SJCRH30 (cell line): ENCODE data around the gene TTL. TPM values are rescaled to one million over a fixed set of nuclear protein-coding genes. Genes with fewer than 3 reads are reported as not detected.
"Not testable (repeated sequence)": the region's sequence is repeated elsewhere in the genome, so short reads cannot be mapped to it uniquely, and the experiment has no call there.

Source experiments
- DNase-seq, 2 experiments: peaks; one replicate each; pipeline ENCODE4 v3.0.0-alpha.2; 2015 to 2020
- H3K27ac ChIP-seq: fragments of 250-450 bp; sonication (Bioruptor Pico); 2 replicates; pipeline ENCODE4 v1.5.1; 2020; ENCODE audit warnings: mild to moderate bottlenecking, moderate library complexity
- H3K27me3 ChIP-seq: fragments of 250-450 bp; sonication (Bioruptor Pico); 2 replicates; pipeline ENCODE4 v1.5.1; 2020; ENCODE audit warnings: mild to moderate bottlenecking, moderate library complexity
- H3K36me3 ChIP-seq: fragments of 250-450 bp; sonication (Bioruptor Pico); 2 replicates; pipeline ENCODE4 v1.5.1; 2020; ENCODE audit warnings: mild to moderate bottlenecking, moderate library complexity
- H3K4me1 ChIP-seq: fragments of 250-450 bp; sonication (Bioruptor Pico); 2 replicates; pipeline ENCODE4 v1.5.1; 2020; ENCODE audit warnings: mild to moderate bottlenecking, moderate library complexity
- H3K4me3 ChIP-seq: fragments of 250-450 bp; sonication (Bioruptor Pico); 2 replicates; pipeline ENCODE4 v1.5.1; 2020; ENCODE audit warnings: mild to moderate bottlenecking, moderate library complexity
- H3K9me3 ChIP-seq: fragments of 250-450 bp; sonication (Bioruptor Pico); replicated peaks from 2 replicates; pipeline ENCODE4 v1.5.1; 2020; ENCODE audit warnings: mild to moderate bottlenecking, moderate library complexity
- total RNA-seq: library from RNA; depleted of rRNA; stranded (reverse); fragments of >200 nt; shearing (Covaris generic); gene quantifications from 2 replicates; pipeline ENCODE4 v1.2.3, GENCODE V29; 2014; rRNA removed

TTL gene
- 78.4 and 81.6 TPM in 2 replicates for total RNA-seq

DNA sequence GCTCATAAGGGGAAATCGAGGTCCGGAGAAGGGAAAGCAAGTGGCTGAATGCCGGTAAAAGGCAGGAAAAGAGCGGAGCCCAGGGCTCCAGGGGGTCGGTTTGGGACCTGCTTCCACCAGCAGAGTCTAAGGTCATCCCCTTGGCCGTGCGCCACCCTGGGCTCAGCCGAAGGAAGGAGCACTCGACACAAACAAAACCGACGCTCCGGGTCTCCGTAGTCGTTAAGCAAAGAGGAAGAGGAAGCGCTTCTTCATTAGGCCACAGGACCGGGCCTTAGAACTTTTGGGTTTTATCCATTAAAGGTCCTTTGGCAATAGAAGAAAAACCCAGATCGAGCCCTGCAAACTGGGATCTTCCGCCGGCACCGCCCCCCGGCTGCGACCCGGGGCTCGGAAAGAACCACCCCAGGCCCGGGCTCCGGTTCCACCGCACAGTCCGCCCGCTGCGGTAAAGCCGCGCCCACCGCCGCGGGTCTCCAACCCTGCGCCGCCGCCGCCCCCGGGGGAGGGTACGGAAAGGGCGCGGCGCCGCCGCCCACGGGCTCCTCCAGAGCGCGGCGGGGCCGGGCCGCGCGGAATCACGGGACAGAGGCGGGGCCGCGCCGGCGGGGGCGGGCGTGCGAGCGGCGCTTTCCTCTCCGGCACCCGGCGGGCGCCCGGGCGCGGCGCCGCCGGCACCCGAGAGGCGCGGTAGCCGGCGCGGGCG is at the start of gene TTL:
TTL (plus strand) TSS at position 629 of the 706 bp plus-strand sequence. CDS start 189 bp downstream, outside the sequence.
- no peaks in the 10 kb centered on the region for H3K27me3 ChIP-seq
- H3K27ac ChIP-seq: peak within 1 kb of the TSS; percentile 59
- peak; percentile 55 to 70 for DNase-seq
- 0 out of 2 replicates have a peak, but pooled peaks cover 4% of the 10 kb centered on the region for H3K4me1 ChIP-seq
- H3K9me3 ChIP-seq: no peaks in the 10 kb centered on the region
- H3K36me3 ChIP-seq: peaks cover 12% of the 10 kb centered on the region
- H3K4me3 ChIP-seq: peak within 1 kb of the TSS; percentile 96

DNA sequence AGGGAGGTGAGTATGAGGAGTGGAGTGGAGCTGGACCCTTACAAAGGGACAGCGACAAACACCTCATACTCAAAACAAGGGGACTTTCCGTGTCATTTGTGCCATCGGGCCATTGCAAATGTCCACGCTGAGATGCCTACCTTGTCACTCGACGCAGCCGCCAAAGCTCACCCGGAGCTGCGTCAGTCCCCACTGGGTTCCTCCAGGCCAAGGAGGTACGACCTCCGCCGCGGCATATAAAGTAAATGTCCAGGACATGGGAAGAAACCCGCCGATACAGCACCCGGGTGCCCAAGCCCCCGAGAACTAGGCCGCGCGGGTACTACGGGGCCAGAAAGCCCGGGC is 49.6 kb upstream of the TTL start:
- not testable (repeated sequence) for H3K4me1 ChIP-seq, H3K27ac ChIP-seq, H3K36me3 ChIP-seq, H3K9me3 ChIP-seq, DNase-seq, H3K4me3 ChIP-seq, H3K27me3 ChIP-seq

DNA sequence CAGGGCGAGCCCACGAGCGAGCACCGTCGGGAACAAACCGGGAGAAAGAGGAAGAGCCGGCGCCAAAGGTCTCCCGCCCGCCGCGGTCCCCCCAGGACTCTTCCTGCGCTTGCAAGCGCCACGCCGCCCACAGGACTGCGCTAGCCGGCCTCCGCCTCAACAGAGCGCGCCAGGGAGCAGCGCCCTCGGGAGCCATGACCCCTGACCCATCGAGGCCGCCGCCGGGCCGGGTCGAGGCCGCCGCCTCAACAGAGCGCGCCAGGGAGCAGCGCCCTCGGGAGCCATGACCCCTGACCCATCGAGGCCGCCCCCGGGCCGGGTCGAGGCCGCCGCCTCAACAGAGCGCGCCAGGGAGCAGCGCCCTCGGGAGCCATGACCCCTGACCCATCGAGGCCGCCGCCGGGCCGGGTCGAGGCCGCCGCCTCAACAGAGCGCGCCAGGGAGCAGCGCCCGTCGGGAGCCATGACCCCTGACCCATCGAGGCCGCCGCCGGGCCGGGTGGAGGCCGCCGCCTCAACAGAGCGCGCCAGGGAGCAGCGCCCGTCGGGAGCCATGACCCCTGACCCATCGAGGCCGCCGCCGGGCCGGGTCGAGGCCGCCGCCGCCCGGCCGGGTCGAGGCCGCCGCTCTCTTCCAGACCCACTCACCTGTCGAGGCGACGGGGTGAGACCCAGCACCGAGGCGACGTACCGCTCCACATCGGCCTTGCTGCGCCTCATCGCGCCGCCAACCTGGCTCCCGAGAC is 49.0 kb upstream of the TTL start:
- H3K27me3 ChIP-seq: not testable (repeated sequence)

DNA sequence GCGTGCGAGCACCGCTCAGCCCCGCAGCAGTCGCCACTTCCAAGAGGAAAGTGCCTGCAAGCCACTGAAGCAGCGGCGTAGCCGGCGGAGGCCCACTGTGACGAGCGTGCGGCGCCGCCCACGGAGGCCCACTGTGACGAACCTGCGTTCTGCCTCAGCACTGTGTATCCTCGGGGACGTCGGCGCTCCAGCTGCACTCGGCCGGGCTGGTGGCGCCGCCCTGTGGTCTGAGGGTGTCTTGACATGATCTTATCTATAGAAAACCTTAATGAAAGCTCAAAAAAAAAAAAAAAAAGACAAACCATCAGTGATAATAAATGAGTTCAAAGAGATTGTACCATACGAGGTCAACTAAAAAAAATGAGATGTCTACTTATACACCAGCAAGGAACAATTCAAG is 48.5 kb upstream of the TTL start, which contains the start of gene RGPD8:
RGPD8 (minus strand) TSS at position 166 of the 400 bp plus-strand sequence. CDS start 192 bp downstream, outside the sequence.
- not testable (repeated sequence) for H3K27me3 ChIP-seq, H3K27ac ChIP-seq, H3K9me3 ChIP-seq, H3K4me1 ChIP-seq, H3K4me3 ChIP-seq, H3K36me3 ChIP-seq
- peak; percentile 30 to 38 for DNase-seq

More for the DNA sequence above, 49.0 kb upstream of the TTL start:
- not testable (repeated sequence) for H3K9me3 ChIP-seq, H3K4me1 ChIP-seq, DNase-seq, H3K27ac ChIP-seq, H3K4me3 ChIP-seq, H3K36me3 ChIP-seq

DNA sequence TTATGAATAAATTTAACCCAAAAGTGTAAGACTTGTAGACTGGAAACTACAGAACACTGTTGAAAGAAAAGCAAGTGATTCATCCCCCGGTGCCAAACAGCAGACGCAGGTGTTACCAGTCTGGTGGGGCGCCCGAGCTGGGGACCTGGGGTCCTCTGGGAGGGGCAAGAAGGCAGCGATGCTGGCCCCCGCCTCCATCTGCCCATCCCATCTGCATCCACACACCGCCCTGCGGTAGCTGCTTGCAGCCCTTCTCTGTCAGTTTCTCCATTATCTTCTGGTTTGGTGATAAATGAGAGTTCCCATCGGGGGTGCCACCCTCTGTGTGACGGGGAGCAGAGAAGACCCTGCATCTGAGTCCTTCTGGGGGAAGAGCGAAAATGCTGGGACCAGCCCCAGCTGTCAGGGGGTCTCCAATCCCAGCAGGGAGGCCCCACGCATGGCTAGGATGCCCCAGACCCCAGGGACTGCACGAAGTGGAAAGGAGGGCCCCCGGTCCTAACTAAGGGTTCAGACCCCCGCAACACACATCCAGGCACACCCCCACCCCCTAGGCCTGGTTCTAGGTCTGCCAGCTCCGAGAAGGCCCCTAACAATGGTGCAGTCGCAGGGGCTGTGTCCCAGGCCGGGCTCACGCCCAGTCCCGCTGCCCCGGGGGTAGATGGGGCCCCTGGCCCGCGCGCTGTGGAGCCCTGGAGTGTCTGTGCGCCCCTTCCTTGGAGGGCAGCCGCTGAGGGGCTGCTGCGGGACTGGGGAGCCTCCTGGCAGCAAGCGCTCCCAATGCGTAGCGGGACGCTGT is 47.8 kb upstream of the TTL start:
- Histone ChIP-seq H3K4me1 (no peaks in the 10 kb centered on the region), H3K27ac (no peak overlapping the region), H3K9me3 (no peaks in the 10 kb centered on the region), H3K27me3 (no peaks in the 10 kb centered on the region), H3K4me3 (no peak overlapping the region), H3K36me3 (no peaks in the 10 kb centered on the region)
- DNase-seq: no peak

DNA sequence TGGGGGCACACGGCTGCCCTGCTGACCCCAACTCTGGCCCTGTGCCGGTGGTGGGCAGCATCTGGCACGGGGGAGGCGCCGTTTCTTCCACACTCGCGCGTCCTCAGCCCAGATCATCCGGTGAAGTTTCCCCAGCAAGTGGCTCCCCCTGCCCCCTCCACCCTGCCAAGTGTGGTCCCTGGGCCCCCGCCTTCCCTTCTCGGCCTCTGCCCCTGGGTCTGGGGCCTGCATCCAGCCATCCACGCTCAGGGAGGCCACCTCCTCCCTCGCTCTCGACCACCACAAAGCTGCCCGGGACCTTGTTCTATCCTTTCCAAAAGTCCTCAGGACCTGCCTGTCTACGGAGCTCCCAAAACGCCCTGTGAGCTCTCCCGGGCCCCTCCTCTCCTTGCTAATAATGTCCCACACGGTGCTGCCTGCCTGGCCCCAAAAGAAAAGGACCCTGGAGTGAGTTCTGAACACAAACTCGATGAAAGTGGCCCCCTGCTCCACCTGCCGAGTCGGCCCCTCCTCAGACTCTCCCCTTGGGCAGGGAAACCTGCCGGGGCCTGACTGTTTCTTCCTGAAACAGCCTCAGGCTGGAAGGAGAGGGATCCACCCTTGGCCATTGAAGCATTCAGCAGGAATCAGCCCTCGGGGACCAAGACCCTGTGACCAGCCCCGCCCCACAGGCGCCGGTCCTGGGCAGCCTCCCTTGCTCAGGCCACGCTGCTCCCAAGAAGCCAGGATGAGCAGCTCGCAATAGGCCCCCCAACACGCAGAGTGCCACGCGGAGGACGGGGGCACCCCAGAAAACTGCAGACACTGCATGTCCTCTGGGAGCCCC is 46.9 kb upstream of the TTL start:
- not testable (repeated sequence) for H3K9me3 ChIP-seq, H3K36me3 ChIP-seq, H3K27me3 ChIP-seq, DNase-seq, H3K4me3 ChIP-seq, H3K27ac ChIP-seq, H3K4me1 ChIP-seq

DNA sequence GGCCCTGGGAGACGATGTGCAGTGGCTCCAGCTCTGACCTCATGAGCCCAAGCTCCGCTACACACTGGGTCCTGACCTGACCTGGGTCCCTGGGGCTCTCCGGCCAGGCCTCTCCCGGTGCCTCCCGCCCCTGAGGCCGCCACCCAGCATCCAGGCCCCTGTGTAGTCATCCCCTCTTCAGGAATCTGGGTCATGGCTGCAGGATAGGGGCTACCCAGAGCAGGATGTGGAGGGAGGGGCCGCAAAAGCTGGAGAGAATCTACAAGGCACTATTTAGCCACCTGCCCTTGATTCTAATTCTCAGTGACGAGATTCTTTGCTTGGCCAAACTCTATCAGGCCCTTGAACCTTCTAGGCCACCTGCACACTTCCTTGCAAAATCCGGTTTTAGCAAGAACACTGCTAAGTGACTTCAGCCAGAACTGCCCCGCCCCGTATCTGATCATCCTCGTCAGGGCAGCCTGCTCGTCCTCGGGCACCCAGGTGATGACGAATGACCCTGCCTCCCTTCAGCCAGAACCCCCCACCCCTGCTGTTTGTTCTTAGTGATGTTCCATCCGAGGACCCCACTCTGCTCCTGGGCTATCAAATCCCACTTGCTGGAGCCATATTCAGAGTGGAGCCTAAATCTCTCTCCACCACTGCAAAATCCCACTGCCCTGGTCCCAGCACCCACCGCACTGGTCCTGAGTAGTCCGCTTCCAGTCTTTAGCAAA is 46.1 kb upstream of the TTL start:
- not testable (repeated sequence) for H3K27me3 ChIP-seq, H3K4me1 ChIP-seq, H3K36me3 ChIP-seq, H3K4me3 ChIP-seq, H3K9me3 ChIP-seq, H3K27ac ChIP-seq, DNase-seq

DNA sequence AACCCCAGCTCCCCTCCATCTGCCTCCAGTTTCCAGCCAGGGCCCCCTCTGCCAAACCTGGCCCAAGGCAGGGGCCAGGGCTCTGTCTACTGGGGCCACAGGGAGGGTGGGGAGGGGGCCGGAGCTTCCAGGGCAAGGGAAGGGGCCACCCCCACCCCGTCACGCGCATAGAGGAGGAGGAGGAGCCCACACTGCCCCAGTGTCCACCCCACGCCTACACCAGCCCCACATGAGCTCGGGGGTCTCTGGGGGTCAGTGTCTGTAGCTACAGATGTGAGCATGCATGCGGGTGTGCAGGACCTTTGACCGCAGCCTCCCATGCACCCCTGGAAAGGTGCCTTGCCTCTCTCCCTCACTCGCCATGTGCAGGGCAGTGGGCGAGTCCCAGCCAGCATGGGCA is 45.0 kb upstream of the TTL start:
- H3K4me1 ChIP-seq, H3K27me3 ChIP-seq, H3K4me3 ChIP-seq, DNase-seq, H3K36me3 ChIP-seq, H3K9me3 ChIP-seq, H3K27ac ChIP-seq: not testable (repeated sequence)

DNA sequence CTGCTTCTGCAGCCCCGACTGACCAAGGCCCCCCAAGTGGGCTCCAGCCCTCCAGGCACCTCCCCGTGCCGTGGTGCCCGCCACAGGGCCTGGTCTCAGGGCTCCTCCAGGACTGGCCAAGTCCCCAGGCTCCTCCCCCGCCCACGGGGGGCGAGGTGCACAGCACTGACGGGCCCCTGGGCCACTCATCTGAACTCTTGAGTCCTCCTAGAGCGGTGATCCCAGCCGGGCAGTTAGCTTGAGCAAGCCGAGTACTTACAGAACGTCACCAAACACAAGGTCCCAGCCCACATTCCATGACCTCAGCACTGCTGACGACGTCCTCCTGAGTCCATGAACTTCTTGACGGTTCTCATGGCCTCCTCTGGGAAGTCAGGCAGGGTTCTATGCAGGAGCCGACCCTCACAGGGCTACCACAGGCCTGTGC is 44.5 kb upstream of the TTL start:
- not testable (repeated sequence) for H3K36me3 ChIP-seq, H3K27me3 ChIP-seq, H3K27ac ChIP-seq, H3K4me3 ChIP-seq, DNase-seq, H3K9me3 ChIP-seq, H3K4me1 ChIP-seq

DNA sequence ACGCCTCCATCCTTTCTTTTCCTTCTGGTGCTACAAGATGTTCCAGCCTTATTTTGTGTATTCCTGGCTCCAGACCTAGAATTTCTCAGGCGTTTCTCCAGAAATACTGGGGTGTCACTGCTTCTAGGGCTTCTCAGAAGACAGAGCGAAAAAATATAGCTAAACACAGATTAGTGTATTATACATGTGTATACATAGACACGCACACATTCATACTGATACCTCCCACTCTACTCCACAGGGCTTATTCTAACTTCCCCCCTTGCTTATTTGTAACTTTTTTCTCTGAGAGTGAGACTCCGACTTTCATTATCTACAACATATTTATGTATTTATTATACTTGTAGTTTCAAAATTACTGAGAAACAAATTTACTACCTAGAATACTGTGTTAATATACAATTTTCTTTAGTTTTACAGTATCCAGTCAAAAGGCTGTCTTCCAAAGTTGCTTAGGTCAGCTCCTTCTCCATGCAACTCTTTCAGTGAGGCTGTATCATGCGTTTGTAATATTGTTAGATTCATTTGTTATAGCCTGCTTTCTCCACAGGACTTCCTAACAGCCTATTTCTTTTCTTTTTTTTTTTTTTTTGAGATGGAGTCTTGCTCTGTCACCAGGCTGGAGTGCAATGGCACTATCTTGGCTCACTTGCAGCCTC is 43.2 kb upstream of the TTL start:
- H3K27ac ChIP-seq, H3K9me3 ChIP-seq, H3K36me3 ChIP-seq, DNase-seq, H3K4me3 ChIP-seq, H3K4me1 ChIP-seq, H3K27me3 ChIP-seq: not testable (repeated sequence)

DNA sequence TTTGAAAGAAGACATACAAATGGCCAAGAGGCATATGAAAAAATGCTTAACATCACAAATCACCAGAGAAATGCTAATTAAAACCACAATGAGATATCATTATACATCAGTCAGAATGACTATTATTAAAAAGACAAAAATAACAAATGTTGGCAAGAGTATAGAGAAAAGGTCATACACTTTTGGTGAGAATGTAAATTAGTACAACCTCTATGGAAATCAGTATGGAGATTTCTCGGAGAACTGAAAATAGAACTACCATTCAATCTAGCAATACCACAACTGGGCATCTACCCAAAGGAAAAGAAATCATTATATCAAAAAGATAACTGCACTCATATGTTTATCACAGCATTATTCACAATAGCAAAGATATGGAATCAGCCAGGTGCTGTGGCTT is 37.7 kb upstream of the TTL start:
- not testable (repeated sequence) for H3K4me1 ChIP-seq, H3K36me3 ChIP-seq, H3K27ac ChIP-seq, DNase-seq, H3K27me3 ChIP-seq, H3K9me3 ChIP-seq, H3K4me3 ChIP-seq

DNA sequence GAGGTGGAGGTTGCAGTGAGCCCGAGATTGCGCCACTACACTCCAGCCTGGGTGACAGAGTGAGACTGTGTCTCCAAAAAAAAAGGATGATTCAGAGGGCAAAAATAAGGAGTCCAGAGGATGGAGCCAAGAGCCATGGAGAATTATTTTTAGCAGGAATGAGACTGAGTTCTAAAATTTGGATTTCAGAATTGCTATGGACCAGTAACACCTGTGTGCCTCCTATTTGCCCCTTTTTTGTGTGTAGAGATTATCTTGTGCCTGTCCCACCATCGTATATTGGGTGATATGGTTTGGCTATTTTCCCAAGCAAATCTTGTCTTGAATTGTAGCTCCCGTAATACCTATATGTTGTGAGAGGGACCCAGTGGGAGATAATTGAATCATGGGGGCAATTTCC is 32.1 kb upstream of the TTL start:
- no peaks in the 10 kb centered on the region for H3K9me3 ChIP-seq
- H3K27me3 ChIP-seq: no peaks in the 10 kb centered on the region
- DNase-seq: no peak
- no peaks in the 10 kb centered on the region for H3K4me1 ChIP-seq
- H3K36me3 ChIP-seq: no peaks in the 10 kb centered on the region
- H3K27ac ChIP-seq: no peak overlapping the region
- H3K4me3 ChIP-seq: no peak overlapping the region

DNA sequence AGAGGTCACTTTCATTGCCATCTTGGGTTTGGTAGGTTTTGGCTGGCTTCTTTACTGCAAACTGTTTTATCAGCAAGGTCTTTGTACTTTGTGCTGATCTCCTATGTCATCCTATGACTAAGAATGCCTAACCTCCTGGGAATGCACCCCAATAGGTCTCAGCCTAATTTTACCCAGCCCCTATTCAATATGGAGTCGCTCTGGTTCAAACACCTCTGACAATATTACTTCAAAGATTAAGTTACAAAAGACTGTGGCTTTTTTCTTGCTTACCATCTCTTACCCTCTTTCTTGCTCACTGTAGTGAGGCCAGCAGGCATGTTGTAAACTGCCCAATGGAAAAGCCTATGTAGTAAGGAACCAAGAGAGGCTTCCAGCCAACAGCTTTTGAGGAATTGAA is 30.6 kb upstream of the TTL start:
- Histone ChIP-seq H3K9me3 (no peaks in the 10 kb centered on the region), H3K4me3 (no peak overlapping the region), H3K27me3 (no peaks in the 10 kb centered on the region), H3K36me3 (no peaks in the 10 kb centered on the region), H3K27ac (no peak overlapping the region), H3K4me1 (no peaks in the 10 kb centered on the region)
- no peak for DNase-seq

DNA sequence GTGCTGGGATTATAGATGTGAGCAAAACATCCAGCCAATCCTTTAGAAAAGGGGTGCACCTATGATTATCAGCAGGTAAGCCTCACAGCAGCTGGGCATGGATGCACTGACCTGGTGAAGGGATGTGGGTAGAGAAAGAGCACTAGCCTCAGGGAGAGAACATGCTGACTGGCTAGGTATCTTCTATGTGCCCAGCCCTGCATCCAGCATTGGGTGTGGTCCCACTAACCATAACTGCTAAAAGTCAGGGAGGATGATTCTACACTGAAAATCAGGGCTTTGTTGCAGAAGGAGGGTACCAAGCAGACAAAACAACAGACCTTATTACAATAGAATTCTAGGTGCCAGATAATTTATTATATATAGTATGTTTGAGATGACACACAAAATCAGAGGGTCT is 27.4 kb upstream of the TTL start:
- H3K9me3 ChIP-seq: no peaks in the 10 kb centered on the region
- H3K27ac ChIP-seq: no peak overlapping the region
- no peaks in the 10 kb centered on the region for H3K27me3 ChIP-seq
- no peak overlapping the region for H3K4me3 ChIP-seq
- H3K4me1 ChIP-seq: no peaks in the 10 kb centered on the region
- no peaks in the 10 kb centered on the region for H3K36me3 ChIP-seq
- DNase-seq: no peak
